Smooth muscle cell (in vitro differentiated cells): Measurements from ENCODE around the gene FOXG1. TPM values are rescaled to one million over a fixed set of nuclear protein-coding genes. Genes with fewer than 3 reads are reported as not detected.

Source experiments
- DNase-seq: peaks from one replicate; lab custom pipeline; 2025; ENCODE audit not compliant: unreplicated experiment; lab: John Stamatoyannopoulos, UW
- H2AFZ ChIP-seq: fragments of 200-600 bp; sonication (generic); 2 replicates; pipeline ENCODE4 v1.6.0; 2016; ENCODE audit warnings: antibody characterized with exemption, low read depth, mild to moderate bottlenecking
- H3F3A ChIP-seq: fragments of 200-600 bp; sonication (generic); 2 replicates; pipeline ENCODE4 v1.6.0; 2017; ENCODE audit warnings: antibody characterized with exemption, low read depth
- H3K27ac ChIP-seq: fragments of 200-600 bp; sonication (generic); 2 replicates; pipeline ENCODE4 v1.5.1; 2016; ENCODE audit warnings: low read depth, mild to moderate bottlenecking
- H3K27me3 ChIP-seq: fragments of 200-600 bp; sonication (generic); 2 replicates; pipeline ENCODE4 v1.6.1; 2016; ENCODE audit warnings: low read depth, mild to moderate bottlenecking
- H3K36me3 ChIP-seq: fragments of 200-600 bp; sonication (generic); 2 replicates; pipeline ENCODE4 v1.5.1; 2016; ENCODE audit warnings: low read depth
- H3K4me1 ChIP-seq: fragments of 200-600 bp; sonication (generic); 2 replicates; pipeline ENCODE4 v1.5.1; 2016; ENCODE audit warnings: low read depth
- H3K4me2 ChIP-seq: fragments of 200-600 bp; sonication (generic); 2 replicates; pipeline ENCODE4 v1.6.0; 2016; ENCODE audit warnings: mild to moderate bottlenecking
- H3K4me3 ChIP-seq: fragments of 200-600 bp; sonication (generic); 2 replicates; pipeline ENCODE4 v1.5.1; 2016; ENCODE audit warnings: mild to moderate bottlenecking
- H3K79me2 ChIP-seq: fragments of 200-600 bp; sonication (generic); 2 replicates; pipeline ENCODE4 v1.6.0; 2016; ENCODE audit warnings: low read depth, mild to moderate bottlenecking
- H3K9ac ChIP-seq: fragments of 200-600 bp; sonication (generic); 2 replicates; pipeline ENCODE4 v1.6.0; 2016; ENCODE audit warnings: low read depth
- H3K9me3 ChIP-seq: fragments of 200-600 bp; sonication (generic); replicated peaks from 2 replicates; pipeline ENCODE4 v1.5.1; 2016; ENCODE audit warnings: low read depth
- H4K20me1 ChIP-seq: fragments of 200-600 bp; sonication (generic); 2 replicates; pipeline ENCODE4 v1.6.0; 2016; ENCODE audit warnings: low read depth
- CTCF ChIP-seq: fragments of 200-600 bp; sonication (generic); IDR thresholded peaks from 2 replicates; pipeline ENCODE4 v1.5.1; 2017; ENCODE audit warnings: borderline replicate concordance, mild to moderate bottlenecking, antibody characterized with exemption; ENCODE audit not compliant: insufficient read depth, poor library complexity, severe bottlenecking
- WGBS: methylation state at CpG from one replicate; pipeline ENCODE4 v1.1.7; 2016; ENCODE audit warnings: low lambda C conversion rate; 5-methylcytosine and 5-hydroxymethylcytosine counted together
- polyA plus RNA-seq: library from polyadenylated mRNA; unstranded; fragments of >200 nt; fragmentation: Nextera tagmentation; extraction: Ambion mirVana; gene quantifications from 2 replicates; pipeline ENCODE4 v1.2.1, GENCODE V29; 2016
- total RNA-seq: library from RNA; depleted of rRNA; stranded (reverse); fragments of >200 nt; gene quantifications from 2 replicates; pipeline ENCODE4 v1.2.3, GENCODE V29; 2014

The FOXG1 gene
- total and polyA plus RNA-seq, 2 experiments from 2014 or later = not detected

DNA sequence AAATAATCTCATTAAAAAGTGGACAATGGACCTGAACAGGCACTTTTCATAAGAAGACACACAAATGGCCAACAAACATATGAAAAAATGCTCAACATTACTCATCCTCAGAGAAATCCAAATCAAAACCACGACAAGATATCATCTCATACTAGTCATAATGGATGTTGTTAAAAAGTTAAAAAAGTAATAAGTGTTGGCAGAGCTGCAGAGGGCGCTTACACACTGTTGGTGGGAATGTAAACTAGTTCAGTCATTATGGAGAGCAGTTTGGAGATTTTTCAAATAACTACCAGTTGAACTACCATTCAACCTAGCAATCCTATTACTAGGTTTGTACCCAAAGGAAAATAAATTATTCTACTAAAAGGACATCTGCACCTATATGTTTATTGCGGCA, 47.2 kb downstream of the FOXG1 start:
- Histone ChIP-seq H3F3A (no peaks in the 10 kb centered on the region), H3K9me3 (no peaks in the 10 kb centered on the region), H3K36me3 (no peaks in the 10 kb centered on the region), H3K4me3 (no peak overlapping the region), H2AFZ (no peak overlapping the region), H3K27ac (no peak overlapping the region), H4K20me1 (no peaks in the 10 kb centered on the region), H3K4me2 (no peak overlapping the region), H3K79me2 (no peaks in the 10 kb centered on the region), H3K27me3 (peaks cover 4% of the 10 kb centered on the region), H3K9ac (no peak overlapping the region), H3K4me1 (no peaks in the 10 kb centered on the region)
- no peak for TF ChIP-seq CTCF
- DNase-seq = no peak
- WGBS = 87% methylated on average over 3 of the region's 3 CpGs
